Epithelial cell of proximal tubule (primary cell): ENCODE results near the gene PLEKHG4B. TPM values are rescaled to one million over a fixed set of nuclear protein-coding genes. Genes with fewer than 3 reads are reported as not detected.
A peak's percentile ranks its signal among the peaks of the same experiment; 100 is the strongest.

Experiments
- DNase-seq: peaks from one replicate; pipeline ENCODE4 v3.0.0-alpha.2; 2011; ENCODE audit warnings: low read depth
- H3K4me3 ChIP-seq: 2 replicates; pipeline ENCODE4 v1.5.1; 2011; ENCODE audit warnings: low read depth, mild to moderate bottlenecking, low read length
- total RNA-seq: library from RNA; depleted of rRNA; stranded (reverse); fragments of >200 nt; gene quantifications from 2 replicates; pipeline ENCODE4 v1.2.3, GENCODE V29; 2015
- TF ChIP-seq, protein P1 (sequence below): conservative IDR thresholded peaks from 2 replicates; pipeline ENCODE4 v1.5.1; 2012; ENCODE audit warnings: low read depth, mild to moderate bottlenecking, low read length

The PLEKHG4B gene
- total RNA-seq, 1 donor from 2014 or later, result 3.5 TPM

DNA sequence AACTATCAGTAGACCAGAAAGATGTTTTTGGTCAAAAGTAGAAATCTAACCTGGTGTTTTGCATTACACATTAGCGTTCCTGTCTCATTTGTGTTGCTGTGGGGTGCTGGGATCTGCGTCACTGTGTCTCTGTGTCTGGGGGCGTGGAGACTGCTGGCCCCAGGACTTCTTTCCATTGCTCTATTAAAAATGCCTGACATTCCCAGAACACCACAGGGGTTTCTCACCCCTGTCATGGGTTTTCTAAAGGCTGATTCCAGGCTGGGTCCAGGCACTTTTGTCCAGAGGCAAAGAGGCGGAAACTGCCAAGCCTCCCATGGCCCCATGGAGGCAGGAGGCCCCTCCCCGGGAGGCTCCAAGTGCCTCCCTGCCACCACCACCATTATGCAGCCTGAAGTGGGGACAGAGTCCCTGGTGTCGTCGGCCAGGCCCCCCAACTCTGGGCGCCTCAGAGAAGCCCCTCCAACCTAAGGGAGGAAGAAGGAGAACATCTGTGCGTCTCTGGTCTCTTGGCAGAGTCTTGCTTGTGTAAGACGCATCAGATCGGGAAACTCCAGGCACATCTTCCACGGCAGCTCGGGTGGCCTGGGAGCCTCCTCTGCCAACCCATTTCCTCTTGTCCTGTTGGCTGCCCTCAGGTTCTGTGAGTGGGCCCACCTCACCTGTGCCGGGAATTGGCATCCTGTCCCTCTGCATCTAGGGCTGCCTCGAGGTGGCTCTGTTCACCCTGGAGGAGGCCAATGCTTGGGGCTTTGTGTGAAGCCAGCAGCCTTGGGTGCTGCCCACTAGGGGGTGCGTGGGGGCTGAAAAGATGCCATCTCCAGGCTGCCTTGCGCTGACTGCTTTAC, 13.8 kb upstream of the PLEKHG4B start:
- TF ChIP-seq, protein P1, sequence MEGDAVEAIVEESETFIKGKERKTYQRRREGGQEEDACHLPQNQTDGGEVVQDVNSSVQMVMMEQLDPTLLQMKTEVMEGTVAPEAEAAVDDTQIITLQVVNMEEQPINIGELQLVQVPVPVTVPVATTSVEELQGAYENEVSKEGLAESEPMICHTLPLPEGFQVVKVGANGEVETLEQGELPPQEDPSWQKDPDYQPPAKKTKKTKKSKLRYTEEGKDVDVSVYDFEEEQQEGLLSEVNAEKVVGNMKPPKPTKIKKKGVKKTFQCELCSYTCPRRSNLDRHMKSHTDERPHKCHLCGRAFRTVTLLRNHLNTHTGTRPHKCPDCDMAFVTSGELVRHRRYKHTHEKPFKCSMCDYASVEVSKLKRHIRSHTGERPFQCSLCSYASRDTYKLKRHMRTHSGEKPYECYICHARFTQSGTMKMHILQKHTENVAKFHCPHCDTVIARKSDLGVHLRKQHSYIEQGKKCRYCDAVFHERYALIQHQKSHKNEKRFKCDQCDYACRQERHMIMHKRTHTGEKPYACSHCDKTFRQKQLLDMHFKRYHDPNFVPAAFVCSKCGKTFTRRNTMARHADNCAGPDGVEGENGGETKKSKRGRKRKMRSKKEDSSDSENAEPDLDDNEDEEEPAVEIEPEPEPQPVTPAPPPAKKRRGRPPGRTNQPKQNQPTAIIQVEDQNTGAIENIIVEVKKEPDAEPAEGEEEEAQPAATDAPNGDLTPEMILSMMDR, result peak; percentile 50
- no peak for DNase-seq
- H3K4me3 ChIP-seq, result no peak overlapping the region

DNA sequence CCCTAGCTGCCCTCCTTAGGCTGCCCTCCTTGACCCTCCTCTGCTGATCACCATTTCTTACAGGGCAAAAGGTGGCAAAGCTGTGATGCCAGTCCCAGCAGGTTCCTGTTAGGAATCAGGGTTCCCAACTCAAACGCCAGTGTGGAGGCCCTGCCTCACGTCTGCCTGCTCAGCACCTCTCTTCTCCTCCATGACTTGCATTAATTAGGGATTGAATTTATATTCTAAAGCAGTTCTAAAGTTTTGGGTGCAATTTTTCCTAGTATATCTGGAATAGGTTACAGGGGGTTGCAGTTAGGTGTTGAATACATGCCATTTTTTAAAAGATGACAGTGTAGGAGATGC, 13.2 kb upstream of the PLEKHG4B start:
- DNase-seq, result no peak
- TF ChIP-seq, protein P1, result no peak
- no peak overlapping the region for H3K4me3 ChIP-seq

DNA sequence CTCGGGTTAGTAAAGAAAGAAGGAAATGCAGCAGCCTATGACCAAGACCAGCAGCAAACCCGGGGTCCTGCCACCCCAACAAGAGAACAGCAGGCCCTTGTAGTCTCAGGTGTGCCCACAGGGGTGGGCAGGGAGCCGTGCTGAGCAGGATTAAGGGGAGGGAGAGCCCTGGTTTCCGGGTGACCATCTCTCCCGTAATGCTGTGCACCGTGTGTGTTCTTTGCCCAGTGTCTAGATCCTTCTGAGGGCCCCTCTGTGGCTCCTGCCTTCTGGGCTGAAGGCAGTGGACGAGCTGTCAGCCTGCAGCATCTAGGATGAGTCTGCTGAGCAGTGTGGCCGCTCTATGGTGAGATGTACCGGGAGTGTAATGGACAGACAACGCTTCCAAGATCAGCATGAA, 12.7 kb upstream of the PLEKHG4B start:
- DNase-seq, result no peak
- no peak overlapping the region for H3K4me3 ChIP-seq
- TF ChIP-seq, protein P1, result no peak

DNA sequence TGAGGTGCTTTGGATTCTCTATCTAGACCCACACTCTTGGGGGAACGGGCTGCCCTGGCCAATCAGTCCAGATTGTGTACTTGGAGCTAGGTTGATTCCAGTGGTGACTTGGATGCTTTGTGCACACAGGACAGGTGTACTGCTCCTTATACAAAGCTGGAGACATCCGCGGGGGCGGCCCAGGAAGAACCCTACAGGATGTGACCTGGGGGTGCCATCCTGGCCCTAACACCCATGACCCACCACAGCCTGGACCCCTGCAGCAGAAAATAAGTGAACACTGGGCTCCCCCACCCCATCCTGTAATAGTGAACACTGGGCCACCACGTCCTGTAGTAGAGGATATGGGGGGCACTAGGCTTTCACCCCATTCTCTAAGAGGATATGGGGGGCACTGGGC, 12.1 kb upstream of the PLEKHG4B start:
- TF ChIP-seq, protein P1, result no peak
- H3K4me3 ChIP-seq, result no peak overlapping the region

DNA sequence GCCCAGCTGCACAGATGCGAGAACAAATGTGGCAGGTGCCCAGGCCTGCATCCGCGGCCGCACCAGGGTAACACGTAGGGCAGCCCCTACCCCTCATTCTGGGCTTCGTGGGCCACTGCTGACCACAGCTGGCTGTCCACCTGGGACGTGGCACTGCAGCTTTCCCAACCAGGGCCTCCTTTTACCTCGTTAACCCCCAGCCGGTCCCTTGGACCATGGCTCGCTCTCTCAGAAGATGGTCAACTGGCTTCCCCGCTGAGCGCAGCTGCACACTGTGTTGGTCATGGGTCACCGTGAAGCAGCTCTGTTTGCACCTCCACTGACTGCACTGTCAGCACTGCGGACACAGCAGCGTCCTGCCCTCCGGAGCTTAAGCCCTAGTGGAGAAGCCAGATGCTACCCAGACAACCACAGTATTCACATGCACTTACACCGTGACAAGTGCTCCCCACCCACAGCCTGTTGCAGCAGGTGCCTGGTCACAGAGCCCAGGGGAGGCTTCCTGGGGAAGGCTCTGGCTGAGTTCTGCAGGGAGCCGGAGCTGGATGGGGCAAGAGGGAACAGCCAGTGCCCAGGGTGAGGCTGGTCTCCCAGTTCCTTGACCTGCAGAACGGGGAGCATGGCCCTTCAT, 10.5 kb upstream of the PLEKHG4B start:
- no peak for DNase-seq
- TF ChIP-seq, protein P1, result no peak
- H3K4me3 ChIP-seq, result no peak overlapping the region

More for the DNA sequence above, 12.1 kb upstream of the PLEKHG4B start:
- no peak for DNase-seq

DNA sequence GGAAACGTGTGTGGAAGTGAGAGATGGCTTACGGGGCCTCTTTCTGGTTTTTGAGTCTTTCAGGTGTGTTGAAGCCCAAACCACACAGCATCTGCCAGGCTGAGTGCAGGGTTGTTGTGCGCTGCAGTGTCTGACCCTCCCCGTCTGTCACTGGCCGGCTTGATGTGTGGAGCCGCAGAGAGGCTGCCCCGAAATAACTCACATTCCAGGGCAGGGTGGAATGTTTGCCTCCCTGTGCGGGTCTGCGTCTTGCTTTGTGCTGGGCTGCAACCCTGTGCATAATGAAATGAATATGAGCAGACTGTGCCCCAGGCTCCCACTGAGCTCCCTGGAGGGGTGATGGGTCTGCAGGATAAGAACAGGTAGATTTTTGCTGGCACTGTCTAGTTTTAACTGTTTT, 9.9 kb upstream of the PLEKHG4B start:
- TF ChIP-seq, protein P1, result no peak
- no peak overlapping the region for H3K4me3 ChIP-seq
- DNase-seq, result no peak
